ENCODE results near the gene FLNB.

DNA sequence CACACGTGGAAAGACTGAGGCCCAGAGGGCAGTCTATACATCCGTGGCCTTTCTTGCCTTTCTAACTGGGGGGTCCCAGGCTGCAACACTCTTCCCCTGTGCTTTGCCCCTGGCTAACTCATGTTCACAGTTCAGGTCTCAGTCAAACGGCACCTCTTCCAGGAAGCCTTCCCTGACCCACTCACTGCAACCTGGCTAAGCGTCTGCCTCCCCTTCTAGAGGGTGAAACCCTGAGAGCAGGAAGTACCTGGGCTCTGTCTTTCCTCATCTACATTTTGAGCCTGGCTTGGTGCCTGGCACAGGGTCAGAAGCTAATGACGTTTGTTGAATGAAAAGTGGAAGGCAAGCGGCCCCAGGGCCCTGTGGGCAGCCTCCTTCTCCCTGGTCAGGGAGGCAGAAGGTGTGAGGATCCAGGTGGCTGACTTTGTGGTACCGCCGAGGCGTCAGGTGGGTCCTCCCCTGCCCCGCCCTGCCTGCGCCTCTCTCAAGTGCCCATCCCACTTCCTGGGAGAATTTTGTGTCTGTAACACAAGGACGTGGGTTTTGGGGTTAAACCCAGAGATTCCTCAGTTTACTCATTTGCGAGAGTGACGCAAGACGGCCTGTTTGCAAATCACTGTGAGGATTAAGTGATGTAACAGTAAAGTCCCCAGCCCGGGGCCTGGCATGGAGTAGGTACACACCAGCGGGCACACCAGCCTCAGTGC is 170.5 kb downstream of the FLNB start:
- TF ChIP-seq FOXJ3 (CRISPR knock-in tag; IDR thresholded peaks at IDR 0.05) (no peak), EZH2phosphoT487 (IDR thresholded peaks at IDR 0.05; ENCODE audit: borderline replicate concordance, low read depth) (no peak)
- TF ChIP-seq, protein P1, sequence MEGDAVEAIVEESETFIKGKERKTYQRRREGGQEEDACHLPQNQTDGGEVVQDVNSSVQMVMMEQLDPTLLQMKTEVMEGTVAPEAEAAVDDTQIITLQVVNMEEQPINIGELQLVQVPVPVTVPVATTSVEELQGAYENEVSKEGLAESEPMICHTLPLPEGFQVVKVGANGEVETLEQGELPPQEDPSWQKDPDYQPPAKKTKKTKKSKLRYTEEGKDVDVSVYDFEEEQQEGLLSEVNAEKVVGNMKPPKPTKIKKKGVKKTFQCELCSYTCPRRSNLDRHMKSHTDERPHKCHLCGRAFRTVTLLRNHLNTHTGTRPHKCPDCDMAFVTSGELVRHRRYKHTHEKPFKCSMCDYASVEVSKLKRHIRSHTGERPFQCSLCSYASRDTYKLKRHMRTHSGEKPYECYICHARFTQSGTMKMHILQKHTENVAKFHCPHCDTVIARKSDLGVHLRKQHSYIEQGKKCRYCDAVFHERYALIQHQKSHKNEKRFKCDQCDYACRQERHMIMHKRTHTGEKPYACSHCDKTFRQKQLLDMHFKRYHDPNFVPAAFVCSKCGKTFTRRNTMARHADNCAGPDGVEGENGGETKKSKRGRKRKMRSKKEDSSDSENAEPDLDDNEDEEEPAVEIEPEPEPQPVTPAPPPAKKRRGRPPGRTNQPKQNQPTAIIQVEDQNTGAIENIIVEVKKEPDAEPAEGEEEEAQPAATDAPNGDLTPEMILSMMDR (IDR thresholded peaks at IDR 0.05), result no peak

All from SK-N-SH (cell line).